DMS53 (cell line): ENCODE results near the gene KCNQ1.

Experiments
- DNase-seq: peaks from one replicate; lab custom pipeline; 2025; lab: John Stamatoyannopoulos, UW

KCNQ1 gene

GRCh38 chr11:2553886-2554285, 109.1 kb downstream of the KCNQ1 start:
- DNase-seq, result no peak

GRCh38 chr11:2554338-2555207, 109.8 kb downstream of the KCNQ1 start:
- no peak for DNase-seq

GRCh38 chr11:2555336-2555735, 110.5 kb downstream of the KCNQ1 start:
- no peak for DNase-seq

GRCh38 chr11:2555891-2556290, 111.1 kb downstream of the KCNQ1 start:
- DNase-seq, result no peak

GRCh38 chr11:2557381-2557780, 112.6 kb downstream of the KCNQ1 start:
- no peak for DNase-seq

- no peak for DNase-seq
These were observed 113.6 kb downstream of the KCNQ1 start for GRCh38 chr11:2558397-2558796.

- no peak for DNase-seq
These were observed 114.2 kb downstream of the KCNQ1 start for GRCh38 chr11:2558861-2559526.

- DNase-seq, result no peak
These were observed 114.9 kb downstream of the KCNQ1 start for GRCh38 chr11:2559527-2560311.

GRCh38 chr11:2561696-2562581, 117.1 kb downstream of the KCNQ1 start:
- no peak for DNase-seq

- DNase-seq, result no peak
These were observed 118.0 kb downstream of the KCNQ1 start for GRCh38 chr11:2562890-2563212.

GRCh38 chr11:2563213-2564007, 118.6 kb downstream of the KCNQ1 start:
- no peak for DNase-seq

GRCh38 chr11:2564008-2564530, 119.3 kb downstream of the KCNQ1 start:
- DNase-seq, result no peak

- no peak for DNase-seq
These were observed 120.0 kb downstream of the KCNQ1 start for GRCh38 chr11:2564588-2565425.

GRCh38 chr11:2565447-2566222, 120.8 kb downstream of the KCNQ1 start:
- DNase-seq, result no peak

- no peak for DNase-seq
These were observed 121.6 kb downstream of the KCNQ1 start for GRCh38 chr11:2566223-2567025.

- DNase-seq, result no peak
These were observed 122.3 kb downstream of the KCNQ1 start for GRCh38 chr11:2567026-2567671.

- no peak for DNase-seq
These were observed 124.5 kb downstream of the KCNQ1 start for GRCh38 chr11:2569321-2569721.
